IPS DF 19.7 (cell line): ENCODE measurements around the gene GHR.

Source experiments
- DNase-seq: peaks from one replicate; pipeline ENCODE4 v3.0.0-alpha.2; 2013; ENCODE audit warnings: low read depth, low spot score

The GHR gene

DNA sequence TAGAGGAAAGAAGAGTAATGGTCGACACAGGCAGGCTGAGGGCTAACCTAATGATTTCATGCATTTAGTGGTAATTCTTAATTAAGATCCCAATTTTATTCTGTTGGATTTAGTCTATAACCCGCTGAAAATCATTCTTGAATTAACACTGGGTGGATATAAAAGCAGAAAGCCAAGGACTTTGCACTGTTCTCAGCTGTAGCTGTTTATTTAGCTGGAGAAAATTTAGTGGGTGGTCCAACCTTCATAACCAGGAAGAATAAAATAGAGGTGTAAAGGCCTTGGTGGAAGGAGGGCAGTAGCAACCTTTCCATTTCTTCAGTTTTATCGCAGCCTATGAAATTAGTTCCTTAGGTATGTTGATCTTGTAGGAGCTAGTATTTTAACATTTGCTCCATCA lies 92.3 kb downstream of the GHR start:
- no peak for DNase-seq

- DNase-seq: no peak
These were observed 93.2 kb downstream of the GHR start for GRCh38 chr5:42516282-42517042.

DNA sequence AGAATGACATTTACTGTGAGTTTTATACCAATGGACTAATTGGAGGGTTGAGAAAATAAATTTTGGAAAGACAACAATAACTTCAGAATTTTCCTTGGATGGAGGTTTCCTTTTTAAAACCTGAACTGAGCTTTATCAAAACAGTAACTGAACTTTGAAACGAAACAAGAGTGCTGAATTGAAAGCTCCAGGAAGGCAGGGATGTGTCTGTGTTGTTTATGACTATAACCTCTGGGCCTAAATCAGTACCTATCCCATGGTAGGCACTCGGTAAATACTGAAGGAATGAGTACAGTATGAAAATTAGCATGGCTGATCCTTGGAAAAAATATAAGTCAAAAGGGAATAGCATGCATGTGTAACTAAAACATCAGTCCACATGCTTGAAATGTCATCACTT lies 93.9 kb downstream of the GHR start:
- DNase-seq: no peak

GRCh38 chr5:42518595-42519221 lies 95.5 kb downstream of the GHR start:
- no peak for DNase-seq

DNA sequence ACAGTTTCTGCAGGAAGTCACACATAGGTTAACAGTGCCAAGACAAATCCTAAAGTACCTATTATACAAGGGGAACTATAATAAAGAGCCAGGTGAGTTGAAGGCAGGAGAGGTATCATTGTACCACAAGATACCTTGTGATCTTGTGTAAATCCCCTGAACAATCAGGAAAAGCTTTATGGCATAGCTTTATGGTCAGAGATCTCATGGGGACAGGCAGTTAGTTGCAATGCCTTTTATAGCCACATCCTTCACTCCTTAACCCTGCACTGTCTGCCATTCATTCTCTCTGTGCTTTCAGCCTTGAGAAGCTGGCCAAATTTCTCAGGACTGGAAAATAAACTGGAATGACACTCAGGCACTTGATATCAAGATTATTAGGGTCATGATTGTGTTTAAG lies 97.0 kb downstream of the GHR start:
- DNase-seq: no peak

- DNase-seq: no peak
These were observed 97.7 kb downstream of the GHR start for GRCh38 chr5:42520957-42521356.

GRCh38 chr5:42521406-42521805 lies 98.2 kb downstream of the GHR start:
- no peak for DNase-seq

DNA sequence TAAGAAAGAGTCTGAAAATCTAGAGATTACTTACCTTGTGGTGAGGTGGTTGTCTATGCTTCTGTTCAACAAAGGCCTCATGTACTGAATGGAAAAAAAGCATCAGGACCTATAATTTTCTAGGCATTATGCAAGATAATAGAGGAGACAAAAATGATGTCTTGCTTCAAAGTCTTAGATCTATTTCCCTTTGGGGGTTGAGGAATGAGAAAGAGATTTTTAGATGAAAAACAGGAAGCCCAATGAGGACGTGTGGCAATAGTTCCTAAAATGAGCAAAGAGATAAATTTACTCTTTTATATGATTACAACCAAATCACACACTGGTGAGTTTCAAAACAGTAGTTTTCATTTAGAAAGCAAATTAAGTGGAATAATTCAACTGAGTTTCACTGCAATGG lies 99.5 kb downstream of the GHR start:
- DNase-seq: no peak

DNA sequence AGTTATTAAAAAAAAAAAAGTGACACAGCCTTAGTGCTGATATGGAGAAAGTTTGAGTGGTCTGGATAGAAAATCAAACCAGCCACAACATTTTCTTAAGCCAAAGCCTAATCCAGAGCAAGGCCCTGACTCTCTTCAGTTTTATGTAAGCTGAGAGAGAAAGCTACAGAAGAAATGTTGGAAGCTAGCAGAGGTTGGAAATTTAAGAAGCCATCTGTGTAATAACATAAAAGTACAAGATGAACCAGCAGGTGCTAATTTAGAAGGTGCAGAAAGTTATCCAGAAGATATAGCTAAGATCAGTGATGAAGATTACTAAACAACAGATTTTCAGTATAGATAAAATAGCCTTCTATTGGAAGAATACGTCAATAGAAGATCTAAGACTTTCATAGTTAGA lies 102.9 kb downstream of the GHR start:
- DNase-seq: no peak

DNA sequence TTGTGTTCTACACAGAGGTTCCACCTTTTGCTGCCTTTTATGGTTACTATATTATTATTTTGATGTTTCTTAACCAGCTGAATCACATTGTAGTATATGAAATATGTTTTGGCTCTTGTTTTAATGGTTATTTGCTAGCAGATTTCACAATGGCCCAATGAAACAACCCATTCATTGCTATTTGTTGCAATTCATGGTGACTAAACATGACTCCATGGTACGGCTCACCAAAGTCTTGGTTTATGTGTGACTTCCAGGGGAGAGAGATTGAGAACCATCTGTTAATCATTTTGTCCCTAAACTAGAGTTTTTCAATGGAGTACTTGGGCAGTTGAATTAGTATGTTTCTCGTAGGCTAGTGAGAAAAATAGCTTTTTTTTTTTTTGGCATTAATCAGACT lies 108.4 kb downstream of the GHR start:
- no peak for DNase-seq

GRCh38 chr5:42542106-42542505 lies 118.9 kb downstream of the GHR start:
- no peak for DNase-seq

GRCh38 chr5:42543774-42544173 lies 120.5 kb downstream of the GHR start:
- DNase-seq: no peak

DNA sequence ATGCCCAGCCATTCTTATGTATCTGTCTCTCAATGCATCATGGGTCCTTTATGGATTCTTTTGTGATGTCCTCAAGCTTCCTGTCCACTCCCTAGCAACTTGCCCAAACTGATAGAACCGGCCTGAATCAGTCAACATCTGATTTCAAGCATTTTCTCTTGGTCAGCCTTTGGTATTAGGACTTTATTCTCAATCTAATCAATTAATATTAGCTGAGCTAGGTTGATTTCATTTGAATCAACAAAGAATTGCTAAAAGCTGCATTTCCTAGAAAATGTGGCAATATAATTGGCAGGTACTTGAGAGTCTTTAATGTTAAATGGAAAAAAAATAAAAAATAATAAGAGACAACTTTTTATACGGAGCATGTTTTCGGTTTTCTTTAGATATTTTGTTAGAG lies 121.8 kb downstream of the GHR start:
- DNase-seq: no peak

DNA sequence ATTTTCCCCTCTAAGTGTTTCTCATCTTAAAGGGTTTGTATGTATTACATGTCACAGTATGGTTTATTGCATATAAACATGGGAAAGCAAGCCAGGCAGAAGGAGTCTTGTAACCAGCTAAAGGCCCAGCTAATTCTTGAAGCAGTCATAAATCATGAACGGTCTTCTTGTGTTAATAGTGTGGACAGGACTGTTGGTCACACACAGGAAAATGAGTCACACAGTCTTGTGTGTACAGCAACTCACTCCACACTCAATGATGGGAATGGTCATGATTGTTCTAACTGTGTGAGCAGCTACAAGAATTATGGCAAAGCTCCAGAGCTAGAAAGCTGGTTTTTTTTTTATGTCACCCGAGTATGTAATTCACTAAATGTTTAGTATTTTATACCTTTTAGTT lies 123.9 kb downstream of the GHR start:
- DNase-seq: no peak

DNA sequence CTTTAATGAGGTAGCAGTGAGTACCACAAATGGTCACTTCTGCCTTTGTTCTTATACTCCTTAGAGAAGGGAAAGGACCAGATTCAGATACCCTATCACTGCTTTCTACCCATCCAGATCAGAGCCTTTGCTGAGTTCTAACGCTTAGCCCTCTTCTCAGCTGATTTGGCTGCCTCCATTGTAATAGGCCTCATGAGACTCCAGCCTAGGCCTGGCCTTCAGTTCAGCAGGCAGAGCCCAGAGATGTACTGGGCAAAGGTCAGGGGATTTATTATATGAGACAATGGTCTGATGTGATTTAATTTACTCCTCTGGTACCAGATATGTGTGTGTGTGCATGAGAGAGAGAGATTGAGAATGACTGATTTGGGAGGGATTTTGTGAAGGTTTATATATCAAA lies 124.7 kb downstream of the GHR start:
- DNase-seq: no peak

- DNase-seq: no peak
These were observed 129.4 kb downstream of the GHR start for GRCh38 chr5:42552597-42552996.

DNA sequence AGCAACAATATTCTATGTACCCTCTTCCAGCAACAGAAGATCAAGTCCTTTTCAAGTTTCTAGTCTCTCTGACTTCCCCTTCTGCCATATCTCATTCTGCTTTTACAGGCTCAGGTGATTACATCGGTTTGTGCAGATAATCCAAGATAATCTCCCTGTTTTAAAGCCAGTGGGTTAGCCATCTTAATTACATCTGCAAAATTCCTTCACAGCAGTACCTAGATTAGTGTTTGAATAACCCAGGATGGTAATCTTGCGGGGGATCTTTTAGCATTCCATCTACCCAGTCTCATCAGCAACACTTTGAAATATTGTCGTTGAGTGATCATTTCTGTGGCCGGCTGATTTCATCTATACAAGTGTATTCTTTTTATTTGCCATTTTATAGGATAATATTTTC lies 130.2 kb downstream of the GHR start:
- no peak for DNase-seq

- DNase-seq: no peak
These were observed 131.8 kb downstream of the GHR start for GRCh38 chr5:42555010-42555409.

DNA sequence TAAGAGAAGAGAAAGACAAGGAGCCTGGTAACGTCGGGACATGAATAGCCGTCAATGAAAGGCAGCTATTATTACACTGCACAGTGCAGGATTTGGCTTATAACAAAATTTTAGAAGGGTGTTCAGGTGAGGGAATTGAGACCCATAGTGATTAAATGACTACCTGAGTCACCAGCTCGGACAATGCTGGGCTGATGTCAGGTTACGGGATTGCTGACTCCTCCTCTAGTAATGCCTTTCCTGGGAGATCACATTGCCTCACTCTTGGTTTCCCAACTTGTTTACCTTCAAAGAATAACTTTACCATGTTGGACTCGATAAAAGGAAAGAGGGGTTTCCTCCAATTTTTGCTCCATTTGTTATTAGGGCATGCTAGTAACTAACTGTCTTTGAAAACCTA lies 132.6 kb downstream of the GHR start:
- no peak for DNase-seq

DNA sequence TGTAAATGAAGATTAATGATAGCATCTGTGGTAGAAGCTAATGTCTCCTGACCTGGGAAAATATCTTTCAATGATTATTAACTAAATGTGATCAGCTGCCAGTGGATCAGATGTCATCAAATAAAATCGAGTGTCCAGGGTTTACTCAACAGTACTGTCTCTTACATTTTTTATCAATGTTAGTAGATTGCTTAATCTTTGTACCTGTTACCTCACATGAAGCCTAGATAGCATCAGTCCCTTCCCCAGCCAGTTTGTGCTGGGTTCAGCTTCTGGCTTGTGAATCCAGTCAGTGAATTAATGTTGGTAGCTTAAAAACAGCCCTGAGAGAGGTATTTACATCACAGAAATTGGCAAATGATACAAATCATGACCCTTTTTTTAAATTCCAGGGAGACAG lies 134.4 kb downstream of the GHR start:
- no peak for DNase-seq

DNA sequence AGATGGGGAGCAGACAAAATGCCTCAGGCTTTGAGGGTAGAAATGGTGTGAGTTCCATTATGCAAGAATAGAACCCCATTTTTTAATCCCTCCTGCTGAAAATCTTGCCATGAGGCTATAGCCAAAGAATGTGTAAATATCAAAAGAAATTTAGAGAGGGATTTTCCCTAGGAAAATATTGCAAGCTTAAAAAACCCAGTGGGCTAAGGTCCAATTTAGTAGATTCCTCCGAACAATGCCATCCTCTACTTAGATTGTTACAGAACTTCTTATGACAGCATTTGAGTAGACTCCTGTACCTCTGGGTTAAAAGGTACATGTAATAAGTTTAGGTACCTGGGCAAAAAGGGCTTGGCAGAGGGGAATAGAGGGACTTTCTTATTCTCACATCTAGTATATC lies 138.4 kb downstream of the GHR start:
- DNase-seq: no peak

DNA sequence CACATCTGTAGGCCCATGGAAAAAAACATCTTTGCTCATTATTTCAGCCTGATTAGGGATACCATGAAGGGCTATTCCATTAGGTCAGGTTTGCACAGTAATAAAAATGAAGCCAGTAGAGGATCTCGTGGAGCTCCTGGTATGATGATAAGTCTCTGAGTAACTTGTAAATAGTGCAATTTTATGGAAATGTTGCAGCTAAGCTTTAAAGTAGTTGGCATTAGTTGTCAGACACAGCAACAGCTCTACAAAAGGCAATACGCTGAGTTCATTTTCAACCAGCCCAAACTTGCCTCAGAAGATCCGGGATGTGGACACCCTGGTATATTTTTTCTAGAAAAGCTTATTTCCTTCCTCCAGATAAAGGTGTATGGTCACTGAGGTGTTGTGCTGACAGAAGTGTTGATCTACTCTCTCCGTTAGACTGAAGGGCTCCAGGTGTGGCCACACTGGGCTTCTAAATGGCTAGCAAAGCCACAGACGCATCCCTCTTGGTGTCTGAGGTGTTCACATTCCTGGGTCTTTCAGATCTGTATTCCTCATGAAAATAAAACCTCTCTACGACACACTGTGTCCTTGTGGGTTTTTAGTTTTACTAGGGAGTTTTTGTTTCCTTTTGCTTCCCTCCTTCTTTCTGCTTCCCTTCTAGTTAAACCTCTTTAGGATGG lies 141.6 kb downstream of the GHR start:
- DNase-seq: no peak

DNA sequence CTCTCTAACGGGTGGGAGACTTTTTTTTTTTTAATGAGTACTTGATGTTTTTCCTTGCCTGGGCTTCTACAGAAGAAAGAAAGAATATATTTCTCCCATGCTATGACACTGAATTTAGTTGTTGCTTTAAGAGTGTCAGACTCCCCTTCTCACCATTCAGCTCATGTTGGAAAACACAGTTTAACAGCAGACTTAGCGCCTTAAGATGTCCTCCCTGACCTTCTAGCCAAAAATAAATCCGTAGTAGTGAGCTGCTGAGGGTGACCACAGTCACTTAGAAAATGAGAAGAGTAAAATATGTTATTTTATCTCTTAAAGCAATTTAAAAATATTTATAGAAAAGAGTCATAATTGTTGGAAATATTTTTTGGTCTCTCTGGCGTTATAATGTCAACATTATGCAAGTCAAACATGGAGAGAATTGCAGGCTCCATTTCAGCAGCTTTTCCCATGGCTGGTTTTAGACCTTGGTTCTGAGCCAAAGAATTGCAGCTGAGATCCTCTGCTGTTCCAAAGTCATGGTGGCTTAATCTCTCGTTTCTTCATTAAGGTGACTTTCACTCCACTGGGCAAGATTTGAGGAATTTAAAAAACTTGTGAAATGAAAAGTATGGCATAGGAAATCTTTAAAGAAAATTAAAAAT lies 143.5 kb downstream of the GHR start:
- no peak for DNase-seq
